ENCODE results near the gene LGALS13. TPM values are rescaled to one million over a fixed set of nuclear protein-coding genes. Genes with fewer than 3 reads are reported as not detected.

Gene LGALS13
- total RNA-seq, 1 donor from 2014 or later = not detected

- no peak overlapping the region for H3K27ac Mint-ChIP-seq
- no peak for DNase-seq (ENCODE audit: low spot score in 2 of 2, unreplicated experiment in 2 of 2)
- peaks cover 30% of the 10 kb centered on the region for H3K27me3 Mint-ChIP-seq (ENCODE audit: low read depth)
- no peak for TF ChIP-seq CTCF (IDR thresholded peaks at IDR 0.05; ENCODE audit: unreplicated experiment)
- no peak overlapping the region for H3K4me3 Mint-ChIP-seq
- H3K9me3 Mint-ChIP-seq = peaks cover 15% of the 10 kb centered on the region
- H3K36me3 Mint-ChIP-seq = no peaks in the 10 kb centered on the region
- no peaks in the 10 kb centered on the region for H3K4me1 Mint-ChIP-seq
These were observed 35.6 kb downstream of the LGALS13 start for GRCh38 chr19:39637891-39638290.

- no peaks in the 10 kb centered on the region for H3K4me1 Mint-ChIP-seq
- no peaks in the 10 kb centered on the region for H3K9me3 Mint-ChIP-seq
- DNase-seq (ENCODE audit: low spot score in 2 of 2, unreplicated experiment in 2 of 2) = no peak
- peaks cover 24% of the 10 kb centered on the region for H3K27me3 Mint-ChIP-seq (ENCODE audit: low read depth)
- H3K27ac Mint-ChIP-seq = no peak overlapping the region
- no peak overlapping the region for H3K4me3 Mint-ChIP-seq
- no peak for TF ChIP-seq CTCF (IDR thresholded peaks at IDR 0.05; ENCODE audit: unreplicated experiment)
- no peaks in the 10 kb centered on the region for H3K36me3 Mint-ChIP-seq
These were observed 39.4 kb downstream of the LGALS13 start for GRCh38 chr19:39641773-39642172.

GRCh38 chr19:39643591-39643990 is 41.3 kb downstream of the LGALS13 start:
- Mint-ChIP-seq H3K9me3 (no peaks in the 10 kb centered on the region), H3K4me3 (no peak overlapping the region), H3K27me3 (ENCODE audit: low read depth) (peaks cover 19% of the 10 kb centered on the region), H3K4me1 (no peaks in the 10 kb centered on the region), H3K36me3 (no peaks in the 10 kb centered on the region), H3K27ac (no peak overlapping the region)
- no peak for TF ChIP-seq CTCF (IDR thresholded peaks at IDR 0.05; ENCODE audit: unreplicated experiment)
- no peak for DNase-seq (ENCODE audit: low spot score in 2 of 2, unreplicated experiment in 2 of 2)

- Mint-ChIP-seq H3K27me3 (ENCODE audit: low read depth) (peaks cover 24% of the 10 kb centered on the region), H3K4me3 (no peak overlapping the region), H3K27ac (no peak overlapping the region), H3K36me3 (no peaks in the 10 kb centered on the region), H3K9me3 (no peaks in the 10 kb centered on the region), H3K4me1 (no peaks in the 10 kb centered on the region)
- TF ChIP-seq CTCF (IDR thresholded peaks at IDR 0.05; ENCODE audit: unreplicated experiment) = no peak
- peak in 1 of 2 experiments; percentile 57 for DNase-seq (ENCODE audit: low spot score in 2 of 2, unreplicated experiment in 2 of 2)
These were observed 43.6 kb downstream of the LGALS13 start for GRCh38 chr19:39645800-39646411.

GRCh38 chr19:39647918-39648317 is 45.6 kb downstream of the LGALS13 start:
- H3K27me3 Mint-ChIP-seq (ENCODE audit: low read depth) = peaks cover 38% of the 10 kb centered on the region
- H3K4me1 Mint-ChIP-seq = no peaks in the 10 kb centered on the region
- TF ChIP-seq CTCF (IDR thresholded peaks at IDR 0.05; ENCODE audit: unreplicated experiment) = no peak
- H3K4me3 Mint-ChIP-seq = no peak overlapping the region
- H3K36me3 Mint-ChIP-seq = no peaks in the 10 kb centered on the region
- DNase-seq (ENCODE audit: low spot score in 2 of 2, unreplicated experiment in 2 of 2) = no peak
- no peaks in the 10 kb centered on the region for H3K9me3 Mint-ChIP-seq
- no peak overlapping the region for H3K27ac Mint-ChIP-seq

GRCh38 chr19:39655613-39656012 is 53.3 kb downstream of the LGALS13 start, which contains the start of gene LGALS16:
Gene LGALS16 (plus strand): TSS chr19:39655913. CDS start chr19:39655962, 49 bp downstream.
- Mint-ChIP-seq H3K27ac (no peak within 1 kb of the TSS), H3K36me3 (no peaks in the 10 kb centered on the region), H3K4me1 (no peaks in the 10 kb centered on the region), H3K27me3 (ENCODE audit: low read depth) (peaks cover 67% of the 10 kb centered on the region), H3K9me3 (no peaks in the 10 kb centered on the region), H3K4me3 (no peak within 1 kb of the TSS)
- no peak for TF ChIP-seq CTCF (IDR thresholded peaks at IDR 0.05; ENCODE audit: unreplicated experiment)
- DNase-seq (ENCODE audit: low spot score in 2 of 2, unreplicated experiment in 2 of 2) = no peak
